Rectal smooth muscle tissue (tissue), 1 donor: ENCODE measurements around the gene MRPL18.
"Not testable (repeated sequence)": the region's sequence is repeated elsewhere in the genome, so short reads cannot be mapped to it uniquely, and the experiment has no call there.

Experiments
- H3K27ac ChIP-seq: one replicate; pipeline ENCODE4 v1.7.0; 2013; ENCODE audit warnings: low read depth, low read length, inconsistent platforms
- H3K27me3 ChIP-seq: one replicate; pipeline ENCODE4 v1.7.0; 2013; ENCODE audit warnings: low read length; ENCODE audit not compliant: control insufficient read depth, insufficient read depth
- H3K36me3 ChIP-seq: one replicate; pipeline ENCODE4 v1.7.0; 2013; ENCODE audit warnings: low read length; ENCODE audit not compliant: control insufficient read depth, insufficient read depth
- H3K4me1 ChIP-seq: one replicate; pipeline ENCODE4 v1.7.0; 2013; ENCODE audit warnings: low read length; ENCODE audit not compliant: control insufficient read depth, insufficient read depth
- H3K4me3 ChIP-seq: one replicate; pipeline ENCODE4 v1.7.0; 2013; ENCODE audit warnings: low read length
- H3K9ac ChIP-seq: one replicate; pipeline ENCODE4 v1.7.0; 2013; ENCODE audit warnings: low read length

The MRPL18 gene

DNA sequence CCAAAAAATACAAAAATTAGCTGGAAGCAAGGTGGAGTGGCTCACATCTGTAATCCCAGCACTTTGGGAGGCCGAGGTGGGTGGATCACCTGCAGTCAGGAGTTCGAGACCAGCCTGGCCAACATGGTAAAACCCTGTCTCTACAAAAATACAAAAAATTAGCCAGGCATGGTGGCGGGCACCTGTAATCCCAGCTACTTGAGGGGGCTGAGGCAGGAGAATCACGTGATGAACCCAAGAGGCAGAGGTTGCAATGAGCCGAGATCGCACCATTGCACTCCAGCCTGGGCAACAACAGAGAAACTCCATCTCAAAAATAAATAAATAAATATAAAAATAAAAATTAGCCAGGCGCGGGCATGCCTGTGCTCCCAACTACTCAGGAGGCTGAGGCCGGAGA, 34.4 kb downstream of the MRPL18 start:
- not testable (repeated sequence) for H3K36me3 ChIP-seq, H3K4me3 ChIP-seq, H3K27me3 ChIP-seq, H3K4me1 ChIP-seq, H3K27ac ChIP-seq, H3K9ac ChIP-seq

DNA sequence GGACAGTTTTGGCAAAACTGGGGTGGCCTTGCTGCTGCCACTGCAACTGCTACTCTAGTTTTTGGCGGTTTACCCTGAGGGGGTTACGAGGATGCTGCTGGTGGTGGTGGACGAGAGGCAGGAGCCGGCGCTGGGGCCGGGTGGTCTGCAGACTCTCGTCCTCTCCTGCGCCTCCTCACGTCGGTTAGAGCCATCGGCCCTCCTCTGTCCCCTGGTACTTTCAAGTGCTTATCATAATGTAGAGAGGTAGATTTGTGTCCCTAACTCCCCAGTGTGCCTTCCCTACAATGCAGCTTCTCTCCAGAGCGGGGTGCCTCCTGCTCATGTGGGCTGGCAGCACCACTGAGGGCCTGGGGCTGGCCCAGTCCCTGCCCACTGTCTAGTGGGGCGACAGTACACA, 35.7 kb downstream of the MRPL18 start:
- Histone ChIP-seq H3K27me3 (no peaks in the 10 kb centered on the region), H3K9ac (no peak overlapping the region), H3K4me1 (no peaks in the 10 kb centered on the region), H3K4me3 (no peak overlapping the region), H3K27ac (no peak overlapping the region), H3K36me3 (no peaks in the 10 kb centered on the region)

DNA sequence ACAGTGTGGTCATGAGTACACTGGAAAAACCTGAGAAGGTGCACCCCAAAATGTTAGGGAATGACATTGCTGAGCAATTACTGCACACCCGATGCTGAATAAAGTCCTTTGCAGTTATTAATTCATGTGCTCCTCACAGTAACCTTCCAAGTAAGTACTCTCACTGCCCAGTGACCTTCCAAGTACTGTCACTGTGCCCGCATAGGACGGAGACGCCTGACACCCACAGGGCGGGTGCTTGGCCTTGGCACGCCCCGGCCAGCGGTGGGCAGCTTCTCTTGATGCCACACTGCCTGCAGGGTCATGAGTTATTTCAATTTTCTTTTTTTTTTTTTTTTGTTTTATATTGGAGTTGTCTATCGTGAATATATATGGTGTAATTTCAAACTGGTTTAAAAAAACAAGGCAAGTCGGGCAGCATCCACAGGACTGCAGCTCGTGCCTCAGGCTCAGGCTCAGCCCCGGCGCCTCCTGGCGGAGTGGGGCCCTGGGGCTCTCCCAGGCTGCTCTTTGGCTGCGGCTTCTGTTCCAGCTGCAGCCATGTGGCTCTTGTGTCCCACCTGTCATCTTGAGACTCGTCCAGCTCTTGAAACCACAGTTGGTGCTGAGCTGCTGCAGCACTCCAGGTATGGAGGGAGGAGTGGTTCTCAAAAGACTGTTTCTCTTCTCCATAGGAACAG, 36.8 kb downstream of the MRPL18 start:
- H3K4me1 ChIP-seq, result no peaks in the 10 kb centered on the region
- H3K36me3 ChIP-seq, result no peaks in the 10 kb centered on the region
- H3K9ac ChIP-seq, result no peak overlapping the region
- no peaks in the 10 kb centered on the region for H3K27me3 ChIP-seq
- no peak overlapping the region for H3K4me3 ChIP-seq
- no peak overlapping the region for H3K27ac ChIP-seq

DNA sequence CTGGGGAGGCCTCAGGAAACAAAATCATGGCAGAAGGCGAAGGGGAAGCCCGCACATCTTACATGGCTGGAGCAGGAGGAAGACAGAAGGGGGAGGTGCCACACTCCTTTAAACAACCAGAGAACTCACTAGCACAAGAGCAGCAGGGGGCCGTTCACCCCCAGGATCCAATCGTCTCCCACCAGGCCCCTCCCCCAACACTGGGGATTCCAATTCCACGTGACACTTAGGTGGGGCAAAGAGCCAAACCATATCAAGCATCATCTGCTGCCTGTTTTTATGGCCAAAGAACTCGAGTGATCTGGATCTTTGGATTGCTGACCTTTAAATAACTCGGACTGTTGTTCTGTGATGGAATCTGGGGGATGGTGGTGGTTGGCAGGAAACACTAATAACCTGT, 37.8 kb downstream of the MRPL18 start:
- no peak overlapping the region for H3K4me3 ChIP-seq
- H3K27me3 ChIP-seq, result no peaks in the 10 kb centered on the region
- H3K27ac ChIP-seq, result no peak overlapping the region
- H3K4me1 ChIP-seq, result no peaks in the 10 kb centered on the region
- no peak overlapping the region for H3K9ac ChIP-seq
- H3K36me3 ChIP-seq, result no peaks in the 10 kb centered on the region

DNA sequence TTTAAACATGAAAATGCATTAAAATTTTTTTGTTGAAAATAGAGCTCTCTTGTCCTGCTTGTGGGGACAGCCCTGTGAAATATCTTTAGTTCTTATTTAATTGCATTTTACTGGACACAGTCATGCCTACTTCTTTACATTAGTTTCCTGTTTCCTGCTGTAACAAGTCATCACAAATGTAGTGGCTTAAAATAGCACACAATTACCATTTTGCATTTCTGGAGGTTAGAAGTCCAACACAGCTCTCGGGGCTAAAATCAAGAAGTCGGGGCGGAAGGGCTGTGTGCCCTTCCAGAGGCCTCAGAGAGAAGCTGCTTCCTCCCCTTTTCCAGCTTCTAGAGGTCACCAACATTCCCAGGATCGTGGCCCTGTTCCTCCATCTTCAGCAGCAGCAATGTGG, 39.3 kb downstream of the MRPL18 start:
- Histone ChIP-seq H3K27me3 (no peaks in the 10 kb centered on the region), H3K4me3 (no peak overlapping the region), H3K9ac (no peak overlapping the region), H3K36me3 (no peaks in the 10 kb centered on the region), H3K27ac (no peak overlapping the region), H3K4me1 (no peaks in the 10 kb centered on the region)

DNA sequence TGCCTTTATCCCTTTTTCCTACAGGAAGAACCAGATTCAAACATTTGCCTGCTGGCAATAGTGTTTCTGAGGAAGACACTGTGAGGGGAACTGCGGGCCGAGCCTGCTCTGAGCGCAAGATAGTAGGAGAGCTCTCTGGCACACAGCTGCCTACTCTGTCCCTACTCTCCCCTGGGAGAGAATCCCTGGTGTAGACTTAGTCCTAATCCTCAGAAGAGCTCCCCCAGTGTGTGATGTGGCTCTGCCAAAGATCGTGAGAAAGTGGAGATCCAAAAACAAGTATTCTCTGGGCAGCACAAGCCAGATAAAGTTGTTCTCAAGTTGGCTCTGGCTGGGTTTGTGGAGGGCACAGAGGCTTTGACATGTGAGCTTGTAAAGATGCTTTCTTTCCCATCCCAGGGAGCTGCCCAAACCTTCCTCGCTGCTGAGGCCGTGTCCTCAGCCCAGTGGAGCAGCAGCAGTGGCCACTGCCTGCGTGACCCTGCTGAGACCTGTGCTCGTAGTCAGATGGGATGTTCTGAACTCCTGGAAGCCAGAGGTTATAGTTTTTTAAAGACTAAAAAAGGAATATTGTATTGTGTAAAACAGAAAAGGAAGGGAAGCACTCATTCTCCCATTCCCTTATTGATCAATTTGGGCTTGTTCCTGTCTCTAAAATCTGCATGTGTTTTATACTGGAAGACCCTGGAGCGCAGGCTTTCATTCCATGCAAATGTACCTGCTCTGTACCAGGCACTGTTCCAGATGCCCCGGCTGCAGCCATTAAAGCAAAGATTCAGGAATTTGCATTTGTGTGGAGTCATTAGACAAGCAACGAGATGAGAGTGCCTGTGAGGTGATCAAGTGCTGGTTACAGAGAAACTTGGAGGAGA, 40.5 kb downstream of the MRPL18 start:
- Histone ChIP-seq H3K9ac (no peak overlapping the region), H3K4me1 (no peaks in the 10 kb centered on the region), H3K4me3 (no peak overlapping the region), H3K27ac (no peak overlapping the region), H3K36me3 (no peaks in the 10 kb centered on the region), H3K27me3 (no peaks in the 10 kb centered on the region)

DNA sequence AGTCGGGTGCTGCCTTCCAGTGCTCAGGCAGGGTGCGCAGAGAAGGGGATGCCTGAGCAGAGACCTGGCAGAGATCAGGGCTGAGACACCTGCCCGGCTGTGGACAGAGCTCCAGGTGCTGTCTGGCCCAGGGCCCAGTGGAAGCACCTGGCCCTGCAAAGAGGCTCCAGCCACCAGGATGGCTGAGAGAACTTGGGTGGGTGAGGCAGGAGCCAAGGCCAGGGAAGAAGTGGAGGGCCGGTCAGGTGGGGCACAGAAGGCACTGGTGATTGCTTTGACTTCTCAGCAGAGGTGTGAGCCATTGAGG, 41.1 kb downstream of the MRPL18 start:
- Histone ChIP-seq H3K27ac (no peak overlapping the region), H3K36me3 (no peaks in the 10 kb centered on the region), H3K4me3 (no peak overlapping the region), H3K9ac (no peak overlapping the region), H3K4me1 (no peaks in the 10 kb centered on the region), H3K27me3 (no peaks in the 10 kb centered on the region)

DNA sequence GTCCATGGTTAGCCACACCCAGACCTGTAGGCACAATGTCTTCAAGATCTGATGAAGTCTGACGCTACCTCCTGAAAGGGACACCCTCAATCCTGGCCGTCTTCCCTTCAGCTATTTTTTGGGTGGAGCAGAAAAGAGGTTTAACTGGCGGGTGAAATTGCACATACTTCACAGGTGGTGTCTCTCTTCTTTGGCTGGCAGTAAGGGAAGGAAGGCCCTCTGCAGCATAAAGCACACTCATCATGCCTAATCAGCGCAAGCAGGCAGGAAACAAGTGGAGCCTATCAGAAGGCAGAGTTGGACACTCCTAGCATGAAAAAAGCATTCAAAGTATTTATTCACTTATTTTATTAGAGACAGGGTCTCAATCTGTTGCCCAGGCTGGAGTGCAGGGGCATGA, 42.7 kb downstream of the MRPL18 start:
- Histone ChIP-seq H3K4me1 (no peaks in the 10 kb centered on the region), H3K36me3 (no peaks in the 10 kb centered on the region), H3K4me3 (no peak overlapping the region), H3K27ac (no peak overlapping the region), H3K9ac (no peak overlapping the region), H3K27me3 (no peaks in the 10 kb centered on the region)

DNA sequence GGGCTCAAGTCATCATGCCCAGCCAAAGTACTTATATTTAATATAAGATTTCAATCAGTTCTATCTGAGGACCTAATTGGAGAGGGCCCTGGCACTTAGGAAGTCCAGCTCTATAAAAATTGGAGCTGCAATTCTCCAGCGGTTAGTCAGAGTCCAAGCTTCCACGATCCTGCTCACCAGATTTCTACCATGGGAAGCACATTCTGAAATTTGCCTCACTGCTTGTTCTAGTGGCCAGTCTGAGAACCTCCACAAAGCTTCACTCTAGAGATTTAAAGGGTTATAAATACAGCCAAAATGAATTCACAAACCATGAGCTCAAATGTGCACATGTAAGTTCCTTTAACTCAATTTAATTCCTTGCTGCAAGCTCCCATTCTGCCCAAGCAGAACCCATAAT, 43.3 kb downstream of the MRPL18 start:
- H3K4me1 ChIP-seq, result no peaks in the 10 kb centered on the region
- no peak overlapping the region for H3K27ac ChIP-seq
- H3K36me3 ChIP-seq, result no peaks in the 10 kb centered on the region
- no peaks in the 10 kb centered on the region for H3K27me3 ChIP-seq
- H3K4me3 ChIP-seq, result no peak overlapping the region
- no peak overlapping the region for H3K9ac ChIP-seq

DNA sequence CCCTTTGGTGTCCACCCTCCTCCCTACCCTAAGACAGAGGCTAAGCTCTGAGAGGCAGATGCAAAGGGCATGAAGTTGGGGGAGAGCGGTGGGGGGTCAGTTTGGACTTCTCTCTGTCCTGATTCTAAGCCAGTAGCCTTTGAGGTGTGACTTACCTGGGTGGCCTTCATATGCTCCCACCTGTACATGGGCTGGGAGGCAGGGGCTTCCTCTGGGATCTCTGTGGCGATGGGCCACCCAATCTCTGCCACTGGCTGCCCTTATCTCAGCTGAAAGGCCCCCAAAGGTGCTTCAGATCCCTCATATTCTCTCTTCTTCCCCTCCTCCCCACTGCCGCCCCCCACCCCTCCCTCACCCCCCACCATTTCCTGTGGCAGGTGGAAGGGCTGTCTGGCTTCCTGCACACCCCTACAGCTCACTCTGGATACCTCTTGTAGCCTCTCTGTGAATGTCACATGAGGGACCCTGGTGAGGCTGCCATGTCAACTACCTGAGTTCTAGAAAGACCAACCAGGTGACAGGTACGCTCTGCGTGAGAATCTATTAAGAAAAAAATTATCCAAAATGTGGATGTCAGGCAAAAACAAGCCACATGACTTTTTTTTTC, 43.8 kb downstream of the MRPL18 start:
- H3K4me1 ChIP-seq, result no peaks in the 10 kb centered on the region
- no peak overlapping the region for H3K9ac ChIP-seq
- no peak overlapping the region for H3K27ac ChIP-seq
- no peaks in the 10 kb centered on the region for H3K27me3 ChIP-seq
- H3K4me3 ChIP-seq, result no peak overlapping the region
- no peaks in the 10 kb centered on the region for H3K36me3 ChIP-seq

DNA sequence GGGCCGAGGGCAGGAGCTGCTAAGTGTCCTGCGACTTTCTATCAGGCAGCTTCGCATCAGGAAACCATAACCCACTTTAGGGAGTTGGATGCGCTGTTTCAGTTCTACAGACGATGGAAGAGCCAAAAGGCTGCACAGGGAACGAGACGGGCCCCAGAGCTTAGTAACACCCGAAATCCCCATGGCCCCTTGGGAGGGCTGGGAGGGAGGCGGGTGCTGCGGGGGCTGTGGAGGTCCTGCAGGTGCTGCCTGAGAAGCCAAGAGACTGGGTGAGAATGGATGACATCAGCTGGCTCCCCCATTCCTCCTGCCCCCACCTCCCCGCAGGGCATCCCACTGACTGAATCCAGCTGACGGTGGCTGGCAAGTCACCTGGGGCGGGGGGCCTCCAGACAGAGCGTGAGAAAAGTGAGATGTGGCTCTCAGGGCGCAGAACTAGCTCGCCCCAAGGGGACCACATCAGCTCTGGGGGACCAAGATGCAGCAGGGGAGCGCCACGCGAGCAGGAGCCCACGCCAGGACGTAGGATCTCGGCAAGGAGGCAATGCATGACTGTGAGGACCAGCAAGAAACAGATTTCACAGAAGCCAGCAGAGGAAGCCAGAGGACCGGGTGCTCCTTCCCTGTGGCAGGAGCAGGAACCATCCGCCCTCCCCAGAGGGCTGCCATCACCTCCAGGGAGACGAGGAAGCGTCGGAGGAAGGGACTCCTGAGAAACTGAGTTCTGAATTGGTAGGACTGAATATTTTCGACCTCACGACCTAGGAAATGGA, 46.6 kb downstream of the MRPL18 start:
- Histone ChIP-seq H3K4me3 (no peak overlapping the region), H3K27me3 (no peaks in the 10 kb centered on the region), H3K4me1 (no peaks in the 10 kb centered on the region), H3K36me3 (no peaks in the 10 kb centered on the region), H3K27ac (no peak overlapping the region), H3K9ac (no peak overlapping the region)

DNA sequence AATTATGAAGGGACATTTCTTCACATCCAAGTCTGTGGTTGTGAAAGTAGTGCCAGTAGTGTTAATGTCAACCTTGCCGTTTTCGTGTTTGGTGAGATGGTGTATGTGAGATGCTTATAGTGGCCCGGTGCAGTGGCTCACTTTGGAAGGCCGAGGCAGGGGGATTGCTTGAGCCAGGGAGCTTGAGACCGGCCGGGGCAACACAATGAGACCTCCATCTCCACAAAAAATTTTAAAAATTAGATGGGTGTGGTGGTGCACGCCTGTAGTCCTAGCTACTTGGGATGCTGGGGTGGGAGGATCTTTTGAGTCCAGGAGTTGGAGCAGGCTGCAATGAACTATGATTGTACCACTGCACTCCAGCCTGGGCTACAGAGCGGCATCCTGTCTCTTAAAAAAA, 47.2 kb downstream of the MRPL18 start:
- Histone ChIP-seq H3K9ac (no peak overlapping the region), H3K4me1 (no peaks in the 10 kb centered on the region), H3K4me3 (no peak overlapping the region), H3K27me3 (no peaks in the 10 kb centered on the region), H3K36me3 (no peaks in the 10 kb centered on the region), H3K27ac (no peak overlapping the region)
